ENCODE data around the gene KLRC1.
A peak's percentile ranks its signal among the peaks of the same experiment; 100 is the strongest.
"Not testable (repeated sequence)": the region's sequence is repeated elsewhere in the genome, so short reads cannot be mapped to it uniquely, and the experiment has no call there.

The KLRC1 gene

GRCh38 chr12:10437601-10438000 lies 15.6 kb downstream of the KLRC1 start:
- DNase-seq (ENCODE audit: low read depth, low spot score); H3K4me3 ChIP-seq (ENCODE audit: low read depth, low read length); in situ Hi-C loops (cut with HindIII; ENCODE audit: low sequenced_read_pairs): not testable (repeated sequence)

GRCh38 chr12:10435816-10436215 lies 17.4 kb downstream of the KLRC1 start, which contains the start of gene KLRC2:
TSS of gene KLRC2 (minus strand) at chr12:10436010. CDS start at chr12:10435986, 24 bp downstream.
- in situ Hi-C loops (cut with HindIII; ENCODE audit: low sequenced_read_pairs); H3K4me3 ChIP-seq (ENCODE audit: low read depth, low read length): not testable (repeated sequence)
- peak; percentile 53 for DNase-seq (ENCODE audit: low read depth, low spot score)

DNA sequence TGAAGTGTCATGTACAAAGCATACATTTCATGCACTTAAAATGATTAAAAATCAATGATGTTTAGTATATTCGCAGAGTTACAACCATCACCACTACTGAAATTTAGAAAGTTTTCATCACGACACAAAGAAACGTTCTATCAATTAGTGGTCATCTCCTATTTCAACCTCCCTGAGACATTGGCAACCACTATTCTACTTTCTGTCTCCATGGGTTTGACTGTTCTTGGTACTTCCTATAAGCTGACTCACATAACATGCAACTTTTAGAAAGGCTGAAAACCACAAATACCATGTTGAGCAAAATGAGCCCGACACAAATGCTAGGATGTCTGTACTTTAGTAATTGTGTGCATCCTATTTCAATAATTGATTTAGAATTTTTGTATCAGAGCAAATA lies 22.6 kb downstream of the KLRC1 start:
- DNase-seq (ENCODE audit: low read depth, low spot score): peak; percentile 22
- H3K4me3 ChIP-seq (ENCODE audit: low read depth, low read length); in situ Hi-C loops (cut with HindIII; ENCODE audit: low sequenced_read_pairs): not testable (repeated sequence)

DNA sequence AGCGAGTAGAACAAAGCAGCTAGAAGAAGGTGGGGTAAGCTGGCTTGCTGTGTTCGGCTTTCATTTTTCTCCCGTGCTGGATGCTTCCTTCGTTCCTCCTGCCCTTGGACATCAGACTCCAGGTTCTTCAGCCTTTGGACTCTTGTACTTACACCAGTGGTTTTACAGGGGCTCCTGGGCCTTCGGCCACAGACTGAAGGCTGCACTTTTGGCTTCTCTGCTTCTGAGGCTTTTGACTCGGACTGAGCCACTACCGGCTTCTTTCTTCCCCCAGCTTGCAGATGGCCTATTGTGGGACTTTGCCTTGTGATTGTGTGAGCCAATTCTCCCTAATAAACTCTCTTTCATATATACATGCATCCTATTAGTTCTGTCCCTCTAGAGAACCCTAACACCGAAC lies 27.2 kb downstream of the KLRC1 start:
- in situ Hi-C loops (cut with HindIII; ENCODE audit: low sequenced_read_pairs); H3K4me3 ChIP-seq (ENCODE audit: low read depth, low read length); DNase-seq (ENCODE audit: low read depth, low spot score): not testable (repeated sequence)

GRCh38 chr12:10424260-10424899 lies 28.8 kb downstream of the KLRC1 start:
- H3K4me3 ChIP-seq (ENCODE audit: low read depth, low read length); DNase-seq (ENCODE audit: low read depth, low spot score); in situ Hi-C loops (cut with HindIII; ENCODE audit: low sequenced_read_pairs): not testable (repeated sequence)

GRCh38 chr12:10422159-10422558 lies 31.0 kb downstream of the KLRC1 start:
- not testable (repeated sequence) for DNase-seq (ENCODE audit: low read depth, low spot score)

DNA sequence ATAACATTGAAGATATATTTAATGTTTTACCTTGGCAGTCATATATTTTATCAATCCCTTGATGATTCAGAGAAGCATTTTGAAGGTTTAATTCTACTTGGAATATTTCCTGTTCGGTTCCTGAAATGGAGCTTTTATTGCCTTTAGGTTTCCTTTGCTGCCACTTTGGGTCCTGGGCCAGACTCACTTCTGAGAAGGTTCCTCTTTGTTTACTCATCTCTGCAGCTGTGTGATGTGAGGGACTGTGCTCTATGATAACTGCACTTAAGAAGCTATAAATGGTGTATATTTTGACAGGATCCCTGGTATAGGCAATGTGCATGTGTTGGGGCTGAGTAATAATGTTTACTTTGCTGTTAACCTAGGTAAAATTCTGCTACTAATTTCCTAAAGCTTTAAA lies 32.8 kb downstream of the KLRC1 start, which contains the start of gene KLRC3:
Gene KLRC3 (minus strand): TSS at position 262 of the 400 bp plus-strand sequence. CDS start 45 bp downstream, at position 217.
- DNase-seq (ENCODE audit: low read depth, low spot score); in situ Hi-C loops (cut with HindIII; ENCODE audit: low sequenced_read_pairs): not testable (repeated sequence)
- peak within 1 kb of the TSS; percentile 10 for H3K4me3 ChIP-seq (ENCODE audit: low read depth, low read length)

More at GRCh38 chr12:10422159-10422558, 31.0 kb downstream of the KLRC1 start:
- in situ Hi-C loops (cut with HindIII; ENCODE audit: low sequenced_read_pairs); H3K4me3 ChIP-seq (ENCODE audit: low read depth, low read length): not testable (repeated sequence)

GRCh38 chr12:10409392-10409791 lies 43.8 kb downstream of the KLRC1 start, which contains the start of gene KLRC4:
TSS of gene KLRC4 (minus strand) at chr12:10409757. CDS start at chr12:10409575, 182 bp downstream.
- TF ChIP-seq CTCF (IDR thresholded peaks at IDR 0.05; ENCODE audit: low read depth, low read length): no peak
- peak; percentile 67 for DNase-seq (ENCODE audit: low read depth, low spot score)
- H3K4me3 ChIP-seq (ENCODE audit: low read depth, low read length): no peak within 1 kb of the TSS
- in situ Hi-C loops (cut with HindIII; ENCODE audit: low sequenced_read_pairs): no loop called here

GRCh38 chr12:10408842-10409241 lies 44.3 kb downstream of the KLRC1 start:
- DNase-seq (ENCODE audit: low read depth, low spot score): no peak
- TF ChIP-seq CTCF (IDR thresholded peaks at IDR 0.05; ENCODE audit: low read depth, low read length): no peak
- H3K4me3 ChIP-seq (ENCODE audit: low read depth, low read length): no peak overlapping the region
- in situ Hi-C loops (cut with HindIII; ENCODE audit: low sequenced_read_pairs): no loop called here

DNA sequence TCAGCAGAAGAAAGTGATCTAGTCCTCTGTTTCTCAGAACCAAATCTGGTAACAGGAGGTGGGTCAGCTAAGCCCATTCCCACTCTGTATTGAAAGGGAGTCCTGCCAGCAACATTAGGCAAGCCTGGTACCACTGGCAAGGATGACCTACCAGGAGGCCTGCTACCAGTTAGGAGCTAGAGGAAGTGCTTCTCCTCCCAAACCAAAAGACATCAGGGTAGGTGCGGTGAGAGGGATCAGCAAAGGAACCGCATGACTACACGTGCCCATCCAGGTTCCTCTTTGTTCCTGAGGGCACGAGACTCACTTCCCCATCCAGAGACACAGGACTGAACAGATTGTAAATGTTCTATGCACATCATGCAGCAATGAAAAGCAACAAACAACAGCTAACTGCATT lies 46.5 kb downstream of the KLRC1 start:
- no peak for TF ChIP-seq CTCF (IDR thresholded peaks at IDR 0.05; ENCODE audit: low read depth, low read length)
- H3K4me3 ChIP-seq (ENCODE audit: low read depth, low read length): no peak overlapping the region
- no peak for DNase-seq (ENCODE audit: low read depth, low spot score)
- in situ Hi-C loops (cut with HindIII; ENCODE audit: low sequenced_read_pairs): no loop called here
